GM10847 (cell line): Measurements from ENCODE around the gene KLF15.

Experiments used
- POLR2A ChIP-seq: IDR thresholded peaks from 2 replicates; pipeline ENCODE4 v1.6.1; 2011; ENCODE audit not compliant: insufficient read length; ENCODE audit errors: extremely low read depth

KLF15 gene

GRCh38 chr3:126300761-126301481 lies 56.3 kb downstream of the KLF15 start:
- TF ChIP-seq POLR2A, result no peak

GRCh38 chr3:126300001-126300760 lies 57.0 kb downstream of the KLF15 start:
- no peak for TF ChIP-seq POLR2A

- TF ChIP-seq POLR2A, result no peak
Observed at GRCh38 chr3:126295407-126295939, 61.7 kb downstream of the KLF15 start.

GRCh38 chr3:126294211-126294808 lies 62.9 kb downstream of the KLF15 start:
- no peak for TF ChIP-seq POLR2A

DNA sequence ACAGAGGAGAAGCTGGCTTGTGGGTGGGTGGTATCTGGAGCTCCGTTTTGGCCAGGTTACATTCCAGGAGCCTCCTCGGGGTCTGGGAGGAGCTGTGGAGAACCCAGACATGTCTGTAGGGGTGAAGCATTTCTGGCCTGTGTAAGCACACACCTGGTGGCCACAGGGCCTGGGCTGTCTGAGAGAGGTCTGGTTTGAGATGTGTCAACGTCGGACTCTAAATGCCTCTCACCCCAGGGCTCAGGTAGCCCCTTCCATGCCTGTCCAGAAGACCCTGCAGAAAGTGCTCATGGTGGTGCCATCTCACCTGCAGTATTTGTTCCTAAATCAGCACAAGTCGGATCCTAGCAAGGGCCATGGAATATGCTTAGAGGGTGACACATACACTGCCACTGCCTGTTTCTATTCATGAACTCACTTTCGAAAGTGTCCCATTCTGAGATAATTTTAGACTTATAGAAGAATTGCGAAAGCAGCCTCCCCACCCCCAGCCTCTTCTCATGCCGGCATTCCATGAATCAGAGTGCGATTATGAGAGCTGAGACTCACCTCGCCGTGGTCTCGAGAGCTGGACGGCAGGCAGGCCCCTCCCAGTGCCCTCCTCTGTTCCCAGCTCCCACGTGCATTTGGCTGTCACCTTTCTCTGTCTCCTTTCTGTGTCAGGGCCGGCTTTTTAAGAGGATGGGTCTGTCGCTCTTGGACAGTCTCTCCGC lies 63.7 kb downstream of the KLF15 start:
- no peak for TF ChIP-seq POLR2A
